Measurements from ENCODE around the gene HCFC1. TPM values are rescaled to one million over a fixed set of nuclear protein-coding genes. Genes with fewer than 3 reads are reported as not detected.

The HCFC1 gene
- total and polyA plus RNA-seq, 2 of the 8 experiments (the other 6 are each of a cell fraction or from before 2014, with no cell fraction given) = 24.9 to 117 TPM

DNA sequence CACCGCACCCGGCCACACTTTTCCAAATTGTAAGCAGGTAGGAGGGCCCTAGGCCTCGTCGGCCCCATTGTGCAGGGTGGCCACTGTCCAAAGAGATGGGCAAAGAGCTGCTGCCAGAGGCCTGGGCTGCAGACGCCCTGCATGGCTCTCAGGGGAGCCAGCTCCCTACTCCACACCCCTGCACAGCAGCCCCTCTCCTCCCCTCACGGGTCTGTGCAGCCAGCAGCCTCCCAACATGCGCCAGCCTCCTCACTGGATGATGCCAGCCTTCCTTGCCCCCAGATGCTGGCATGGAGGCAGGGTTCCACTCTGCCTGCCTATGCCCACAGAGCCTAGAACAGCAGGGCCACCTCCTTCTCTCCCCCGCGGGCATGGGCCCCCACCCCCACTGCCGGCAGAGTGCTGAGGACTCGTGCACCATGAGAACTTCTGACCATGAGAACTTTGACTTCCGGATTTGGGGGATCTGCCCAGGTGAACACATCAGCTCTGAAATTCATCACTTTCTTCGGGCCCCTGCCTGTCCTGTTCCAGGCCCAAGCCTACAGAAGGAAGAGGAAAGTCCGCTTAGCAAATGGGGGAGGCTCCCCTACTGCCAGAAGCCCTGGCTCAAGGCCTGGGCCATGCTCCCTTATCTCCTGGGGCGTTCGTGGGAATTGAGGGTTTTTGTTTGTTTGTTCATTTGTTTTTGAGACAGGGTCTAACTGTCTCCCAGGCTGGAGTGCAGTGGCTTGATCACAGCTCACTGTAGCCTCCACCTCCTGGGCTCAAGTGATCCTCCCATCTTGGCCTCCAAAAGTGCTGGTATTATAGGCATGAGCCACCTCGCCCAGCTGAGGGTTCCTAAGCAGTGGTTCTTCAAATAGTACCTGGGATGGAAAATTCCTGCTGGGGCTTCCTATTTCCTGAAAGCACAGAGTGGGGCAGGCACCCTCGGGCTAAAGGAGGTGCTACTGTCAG lies 40.0 kb upstream of the HCFC1 start (continued):
- no peak for TF ChIP-seq JUND (IDR thresholded peaks at IDR 0.05; ENCODE audit: low read length)
- no peak for TF ChIP-seq KDM1A (IDR thresholded peaks at IDR 0.05; ENCODE audit: borderline replicate concordance, low read length)
- TF ChIP-seq MAFK (IDR thresholded peaks at IDR 0.05; ENCODE audit: low read depth, low read length) = no peak
- no peak for TF ChIP-seq RNF2 (IDR thresholded peaks at IDR 0.05; ENCODE audit: borderline replicate concordance, low read depth, low read length, missing control alignments, poor library complexity, severe bottlenecking)
- no peak for TF ChIP-seq BRCA1 (IDR thresholded peaks at IDR 0.05; ENCODE audit: low read depth, low read length)
- TF ChIP-seq SIN3A (conservative IDR thresholded peaks at IDR 0.05 in 1 of 2, IDR thresholded peaks at IDR 0.05 in 1 of 2; ENCODE audit: low read depth in 1 of 2, low read length in 2 of 2) = no peak
- TF ChIP-seq, protein P1, sequence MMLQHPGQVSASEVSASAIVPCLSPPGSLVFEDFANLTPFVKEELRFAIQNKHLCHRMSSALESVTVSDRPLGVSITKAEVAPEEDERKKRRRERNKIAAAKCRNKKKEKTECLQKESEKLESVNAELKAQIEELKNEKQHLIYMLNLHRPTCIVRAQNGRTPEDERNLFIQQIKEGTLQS (IDR thresholded peaks at IDR 0.05; ENCODE audit: insufficient read depth, low read depth, low read length) = no peak
